GM23338 (cell line): ENCODE data around the gene ACSM2B.
"Not testable (repeated sequence)": the region's sequence is repeated elsewhere in the genome, so short reads cannot be mapped to it uniquely, and the experiment has no call there.

ENCODE experiments used
- CREB1 ChIP-seq: fragments of 250-450 bp; sonication (Bioruptor Pico); IDR thresholded peaks from 2 replicates; pipeline ENCODE4 v1.5.0; 2020; ENCODE audit warnings: low read depth, mild to moderate bottlenecking, moderate library complexity
- ETS1 ChIP-seq: IDR thresholded peaks from 2 replicates; pipeline ENCODE4 v1.6.1; 2016; ENCODE audit warnings: antibody characterized with exemption
- EZH2 ChIP-seq: fragments of 200-600 bp; sonication (generic); IDR thresholded peaks from one replicate; pipeline ENCODE4 v1.8.0; 2017; ENCODE audit warnings: antibody characterized with exemption, mild to moderate bottlenecking, low read depth; ENCODE audit not compliant: unreplicated experiment
- EZH2phosphoT487 ChIP-seq: fragments of 200-600 bp; sonication (generic); IDR thresholded peaks from one replicate; pipeline ENCODE4 v1.8.1; 2018; ENCODE audit warnings: antibody characterized with exemption; ENCODE audit not compliant: unreplicated experiment
- JUNB ChIP-seq: IDR thresholded peaks from one replicate; pipeline ENCODE4 v1.6.1; 2016; ENCODE audit warnings: antibody characterized with exemption; ENCODE audit not compliant: unreplicated experiment
- NANOG ChIP-seq: IDR thresholded peaks from 2 replicates; pipeline ENCODE4 v1.6.1; 2016; ENCODE audit warnings: antibody characterized with exemption, borderline replicate concordance
- POLR2AphosphoS5 ChIP-seq: IDR thresholded peaks from 2 replicates; pipeline ENCODE4 v1.6.1; 2016; ENCODE audit warnings: antibody characterized with exemption, low read depth
- REST ChIP-seq: IDR thresholded peaks from one replicate; pipeline ENCODE4 v1.6.1; 2018; ENCODE audit warnings: antibody characterized with exemption; ENCODE audit not compliant: unreplicated experiment
- STAT1 ChIP-seq: IDR thresholded peaks from one replicate; pipeline ENCODE4 v1.6.1; 2016; ENCODE audit warnings: antibody characterized with exemption; ENCODE audit not compliant: unreplicated experiment
- ZNF114 ChIP-seq: fragments of 250-450 bp; sonication (Bioruptor Pico); IDR thresholded peaks from 2 replicates; pipeline ENCODE4 v1.5.0; 2020; ENCODE audit warnings: mild to moderate bottlenecking, moderate library complexity
- ZNF331 ChIP-seq: fragments of 250-450 bp; sonication (Bioruptor Pico); IDR thresholded peaks from 2 replicates; pipeline ENCODE4 v1.5.0; 2020; ENCODE audit warnings: low read depth, mild to moderate bottlenecking, moderate library complexity
- ZNF462 ChIP-seq: fragments of 250-450 bp; sonication (Bioruptor Pico); IDR thresholded peaks from 2 replicates; pipeline ENCODE4 v1.5.0; 2020; ENCODE audit warnings: mild to moderate bottlenecking, moderate library complexity
- TF ChIP-seq, protein P1 (sequence below), 2 experiments: fragments of 200-600 bp in 1 of 2; sonication (generic) in 1 of 2; conservative IDR thresholded peaks; 2 replicates each; pipeline versions ENCODE4 v1.5.1 to v1.6.1; 2016 to 2017; ENCODE audit warnings: antibody characterized with exemption in 2 of 2, low read depth in 2 of 2, mild to moderate bottlenecking in 2 of 2, moderate library complexity in 1 of 2

GRCh38 chr16:20531795-20532194, 44.4 kb downstream of the ACSM2B start:
- TF ChIP-seq, protein P1, sequence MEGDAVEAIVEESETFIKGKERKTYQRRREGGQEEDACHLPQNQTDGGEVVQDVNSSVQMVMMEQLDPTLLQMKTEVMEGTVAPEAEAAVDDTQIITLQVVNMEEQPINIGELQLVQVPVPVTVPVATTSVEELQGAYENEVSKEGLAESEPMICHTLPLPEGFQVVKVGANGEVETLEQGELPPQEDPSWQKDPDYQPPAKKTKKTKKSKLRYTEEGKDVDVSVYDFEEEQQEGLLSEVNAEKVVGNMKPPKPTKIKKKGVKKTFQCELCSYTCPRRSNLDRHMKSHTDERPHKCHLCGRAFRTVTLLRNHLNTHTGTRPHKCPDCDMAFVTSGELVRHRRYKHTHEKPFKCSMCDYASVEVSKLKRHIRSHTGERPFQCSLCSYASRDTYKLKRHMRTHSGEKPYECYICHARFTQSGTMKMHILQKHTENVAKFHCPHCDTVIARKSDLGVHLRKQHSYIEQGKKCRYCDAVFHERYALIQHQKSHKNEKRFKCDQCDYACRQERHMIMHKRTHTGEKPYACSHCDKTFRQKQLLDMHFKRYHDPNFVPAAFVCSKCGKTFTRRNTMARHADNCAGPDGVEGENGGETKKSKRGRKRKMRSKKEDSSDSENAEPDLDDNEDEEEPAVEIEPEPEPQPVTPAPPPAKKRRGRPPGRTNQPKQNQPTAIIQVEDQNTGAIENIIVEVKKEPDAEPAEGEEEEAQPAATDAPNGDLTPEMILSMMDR (conservative IDR thresholded peaks at IDR 0.05; ENCODE audit: low read depth in 2 of 2): not testable (repeated sequence)
- not testable (repeated sequence) for TF ChIP-seq REST; CREB1 (CRISPR knock-in tag); EZH2phosphoT487; EZH2; ZNF331 (CRISPR knock-in tag); JUNB; POLR2AphosphoS5; ETS1; ZNF462 (CRISPR knock-in tag); NANOG; ZNF114 (CRISPR knock-in tag); STAT1
